ENCODE results near the gene FGF21.

Gene FGF21

GRCh38 chr19:48728911-48729664 lies 26.2 kb upstream of the FGF21 start:
- FAIRE-seq (no peak), DNase-seq (ENCODE audit: low spot score) (no peak)

- FAIRE-seq = no peak
- DNase-seq (ENCODE audit: low spot score) = no peak
Observed at GRCh38 chr19:48731452-48731851, 23.9 kb upstream of the FGF21 start.

- DNase-seq (ENCODE audit: low spot score) (no peak), FAIRE-seq (no peak)
Observed at GRCh38 chr19:48734625-48735024, 20.7 kb upstream of the FGF21 start.

GRCh38 chr19:48735031-48735615 lies 20.2 kb upstream of the FGF21 start:
- FAIRE-seq (no peak), DNase-seq (ENCODE audit: low spot score) (no peak)

GRCh38 chr19:48737360-48737998 lies 17.8 kb upstream of the FGF21 start:
- FAIRE-seq (no peak), DNase-seq (ENCODE audit: low spot score) (no peak)

- FAIRE-seq = no peak
- peak; percentile 35 for DNase-seq (ENCODE audit: low spot score)
Observed at GRCh38 chr19:48738557-48739403, 16.5 kb upstream of the FGF21 start.

- DNase-seq (ENCODE audit: low spot score) (no peak), FAIRE-seq (no peak)
Observed at GRCh38 chr19:48739404-48740163, 15.7 kb upstream of the FGF21 start.

- DNase-seq (ENCODE audit: low spot score) (no peak), FAIRE-seq (no peak)
Observed at GRCh38 chr19:48740164-48740972, 15.0 kb upstream of the FGF21 start, which contains the start of gene RASIP1. Gene RASIP1 (minus strand): TSS chr19:48740610. CDS start chr19:48740282, 328 bp downstream.

- DNase-seq (ENCODE audit: low spot score) (no peak), FAIRE-seq (no peak)
Observed at GRCh38 chr19:48741129-48741999, 14.0 kb upstream of the FGF21 start.

GRCh38 chr19:48742096-48742495 lies 13.2 kb upstream of the FGF21 start:
- FAIRE-seq (no peak), DNase-seq (ENCODE audit: low spot score) (no peak)

- peak; percentile 4 for DNase-seq (ENCODE audit: low spot score)
Observed at GRCh38 chr19:48745208-48745995, 9.9 kb upstream of the FGF21 start.

GRCh38 chr19:48746110-48746509 lies 9.2 kb upstream of the FGF21 start:
- FAIRE-seq = no peak

More at GRCh38 chr19:48745208-48745995, 9.9 kb upstream of the FGF21 start:
- no peak for FAIRE-seq

GRCh38 chr19:48746738-48747575 lies 8.4 kb upstream of the FGF21 start, which contains the start of gene IZUMO1:
Gene IZUMO1 (minus strand): TSS chr19:48746909. CDS start chr19:48745859, 1,050 bp downstream.
- no peak for FAIRE-seq
- peak; percentile 20 for DNase-seq (ENCODE audit: low spot score)

More at GRCh38 chr19:48746110-48746509, 9.2 kb upstream of the FGF21 start:
- no peak for DNase-seq (ENCODE audit: low spot score)

GRCh38 chr19:48749571-48750198 lies 5.6 kb upstream of the FGF21 start:
- FAIRE-seq (no peak), DNase-seq (ENCODE audit: low spot score) (no peak)

- FAIRE-seq = no peak
- no peak for DNase-seq (ENCODE audit: low spot score)
Observed at GRCh38 chr19:48750351-48750750, 5.0 kb upstream of the FGF21 start.

- DNase-seq (ENCODE audit: low spot score) (no peak), FAIRE-seq (no peak)
Observed at GRCh38 chr19:48750771-48751504, 4.4 kb upstream of the FGF21 start.
